ENCODE data around the gene ISL1.

GRCh38 chr5:51404255-51404654 is 21.0 kb downstream of the ISL1 start:
- no peak for TF ChIP-seq CTCF (IDR thresholded peaks at IDR 0.05)
- TF ChIP-seq EZH2 (IDR thresholded peaks at IDR 0.05; ENCODE audit: borderline replicate concordance, insufficient read depth, low read depth, low read length, poor library complexity, severe bottlenecking) = no peak
